ENCODE data around the gene RBFOX1. TPM values are rescaled to one million over a fixed set of nuclear protein-coding genes. Genes with fewer than 3 reads are reported as not detected.

Gene RBFOX1
- total RNA-seq, 1 donor from 2014 or later, result not detected

DNA sequence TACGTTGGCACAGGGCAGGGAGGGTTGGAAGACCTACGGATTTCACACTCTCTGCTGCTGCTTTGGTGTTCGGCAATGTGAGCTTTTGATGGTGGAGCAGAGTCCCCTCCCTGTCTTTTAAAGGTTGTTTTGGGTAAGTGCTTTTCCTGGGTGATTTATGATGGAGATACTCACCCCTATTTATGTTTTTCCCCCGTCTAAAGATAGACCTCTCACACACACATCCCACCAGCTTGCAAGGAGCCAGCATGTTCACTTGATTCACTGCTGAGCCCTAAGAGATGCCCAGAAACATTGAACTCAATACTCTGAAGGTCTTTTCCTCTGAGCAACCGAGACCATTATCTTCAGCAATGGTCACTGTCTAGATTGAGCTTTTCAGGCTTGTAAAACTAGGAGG lies 8.3 kb downstream of the RBFOX1 start:
- DNase-seq (ENCODE audit: low spot score in 2 of 2), result no peak
- intact Hi-C loops (cut with DNase I), result no loop called here
- H3K4me3 ChIP-seq, result no peak overlapping the region
- H3K9me3 ChIP-seq, result no peaks in the 10 kb centered on the region
- H3K4me1 ChIP-seq, result no peaks in the 10 kb centered on the region
- no peaks in the 10 kb centered on the region for H3K27me3 ChIP-seq
- H3K27ac ChIP-seq, result no peak overlapping the region
- TF ChIP-seq, protein P1, sequence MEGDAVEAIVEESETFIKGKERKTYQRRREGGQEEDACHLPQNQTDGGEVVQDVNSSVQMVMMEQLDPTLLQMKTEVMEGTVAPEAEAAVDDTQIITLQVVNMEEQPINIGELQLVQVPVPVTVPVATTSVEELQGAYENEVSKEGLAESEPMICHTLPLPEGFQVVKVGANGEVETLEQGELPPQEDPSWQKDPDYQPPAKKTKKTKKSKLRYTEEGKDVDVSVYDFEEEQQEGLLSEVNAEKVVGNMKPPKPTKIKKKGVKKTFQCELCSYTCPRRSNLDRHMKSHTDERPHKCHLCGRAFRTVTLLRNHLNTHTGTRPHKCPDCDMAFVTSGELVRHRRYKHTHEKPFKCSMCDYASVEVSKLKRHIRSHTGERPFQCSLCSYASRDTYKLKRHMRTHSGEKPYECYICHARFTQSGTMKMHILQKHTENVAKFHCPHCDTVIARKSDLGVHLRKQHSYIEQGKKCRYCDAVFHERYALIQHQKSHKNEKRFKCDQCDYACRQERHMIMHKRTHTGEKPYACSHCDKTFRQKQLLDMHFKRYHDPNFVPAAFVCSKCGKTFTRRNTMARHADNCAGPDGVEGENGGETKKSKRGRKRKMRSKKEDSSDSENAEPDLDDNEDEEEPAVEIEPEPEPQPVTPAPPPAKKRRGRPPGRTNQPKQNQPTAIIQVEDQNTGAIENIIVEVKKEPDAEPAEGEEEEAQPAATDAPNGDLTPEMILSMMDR (IDR thresholded peaks at IDR 0.05), result no peak
- no peaks in the 10 kb centered on the region for H3K36me3 ChIP-seq

DNA sequence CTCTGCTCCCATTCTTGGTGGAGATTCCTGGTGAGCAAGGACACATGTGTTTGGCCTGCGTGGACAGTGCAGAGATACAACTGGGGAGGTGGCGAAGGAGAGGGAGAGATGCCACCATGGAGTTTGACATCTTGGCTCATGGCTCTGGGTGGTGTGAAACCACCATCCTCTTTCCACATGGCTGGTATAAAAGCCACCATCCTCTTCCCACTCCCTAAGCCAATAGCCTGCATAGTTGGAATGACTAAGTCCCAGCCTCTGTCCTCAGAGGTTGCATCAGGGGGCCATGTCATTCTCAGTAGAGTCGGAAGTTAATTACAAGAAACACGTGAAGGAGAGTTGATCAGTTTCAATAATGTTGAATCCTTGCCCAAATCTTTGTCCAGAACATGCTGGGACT lies 10.0 kb downstream of the RBFOX1 start:
- TF ChIP-seq, protein P1 (IDR thresholded peaks at IDR 0.05), result no peak
- intact Hi-C loops (cut with DNase I), result no loop called here
- no peak overlapping the region for H3K4me3 ChIP-seq

DNA sequence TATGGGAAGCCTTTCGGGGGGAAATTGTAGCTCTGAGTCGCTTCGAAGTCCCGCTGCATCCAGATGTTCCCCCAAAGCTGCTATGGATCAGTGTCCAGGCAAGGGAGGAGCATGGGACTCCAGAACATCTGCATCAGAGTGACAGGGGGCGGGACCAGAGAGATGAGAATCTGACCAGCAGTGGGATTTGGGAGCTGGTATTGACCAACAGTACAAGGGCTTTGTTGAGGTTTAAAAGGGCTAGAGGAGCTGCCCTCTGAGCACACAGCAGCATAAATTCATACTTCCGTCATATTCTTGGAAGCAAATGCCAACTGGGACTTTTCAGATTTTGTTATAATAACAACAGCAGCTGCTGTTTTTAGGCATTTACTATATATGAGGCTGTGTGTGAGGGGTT lies 10.6 kb downstream of the RBFOX1 start:
- Histone ChIP-seq H3K27me3 (no peaks in the 10 kb centered on the region), H3K27ac (no peak overlapping the region), H3K4me3 (no peak overlapping the region), H3K4me1 (no peaks in the 10 kb centered on the region), H3K9me3 (no peaks in the 10 kb centered on the region), H3K36me3 (no peaks in the 10 kb centered on the region)
- intact Hi-C loops (cut with DNase I), result no loop called here
- no peak for DNase-seq (ENCODE audit: low spot score in 2 of 2)
- TF ChIP-seq, protein P1 (IDR thresholded peaks at IDR 0.05), result no peak

More for the DNA sequence above, 10.0 kb downstream of the RBFOX1 start:
- no peak overlapping the region for H3K27ac ChIP-seq
- no peaks in the 10 kb centered on the region for H3K9me3 ChIP-seq
- DNase-seq (ENCODE audit: low spot score in 2 of 2), result no peak
- no peaks in the 10 kb centered on the region for H3K27me3 ChIP-seq
- no peaks in the 10 kb centered on the region for H3K4me1 ChIP-seq
- no peaks in the 10 kb centered on the region for H3K36me3 ChIP-seq

DNA sequence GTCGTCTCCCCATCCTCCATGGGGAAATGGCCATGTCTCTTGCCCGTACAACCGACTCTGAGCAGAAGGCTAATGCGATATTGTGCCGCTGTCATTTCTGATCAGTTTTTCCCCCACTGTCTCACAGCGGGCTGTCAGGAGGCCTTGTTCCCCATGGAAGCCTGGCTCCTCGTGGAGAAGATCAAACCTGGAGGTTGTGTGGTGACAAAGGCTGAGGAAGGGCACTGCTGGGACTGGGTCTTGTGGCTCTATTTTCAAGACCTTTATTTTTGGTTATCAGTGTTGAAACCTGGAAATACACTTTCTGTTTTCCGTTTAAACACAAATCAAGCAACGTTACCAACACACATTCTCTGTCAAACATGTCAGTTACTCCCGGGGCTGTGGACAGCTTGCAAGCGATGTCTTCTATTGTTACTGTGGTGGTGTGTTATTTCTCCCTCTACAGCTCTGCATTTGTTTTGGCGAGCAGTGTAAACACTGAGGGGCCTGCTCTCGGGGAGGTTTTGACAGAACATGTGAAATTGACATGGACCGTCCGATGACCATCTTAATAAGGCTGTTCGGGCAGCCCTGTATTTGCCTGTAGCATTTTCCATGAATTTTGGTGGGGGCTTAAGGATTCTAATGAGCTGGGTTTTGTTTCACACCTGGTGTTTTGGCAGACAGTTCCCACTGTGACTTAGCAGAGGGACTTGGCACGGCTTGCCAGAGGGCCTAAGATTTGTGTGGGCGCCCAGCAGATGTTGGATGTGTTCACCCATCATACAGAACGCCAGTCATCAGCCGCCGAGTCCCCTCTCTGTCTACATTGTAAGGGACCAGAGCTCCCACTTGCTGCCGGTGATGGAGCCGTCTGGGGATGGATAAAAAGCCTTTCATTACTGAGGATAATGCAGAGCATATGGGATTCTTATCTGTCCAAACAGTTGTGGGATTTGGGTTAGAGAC lies 12.5 kb downstream of the RBFOX1 start:
- Histone ChIP-seq H3K4me3 (no peak overlapping the region), H3K27me3 (no peaks in the 10 kb centered on the region), H3K9me3 (no peaks in the 10 kb centered on the region), H3K27ac (no peak overlapping the region), H3K4me1 (no peaks in the 10 kb centered on the region), H3K36me3 (no peaks in the 10 kb centered on the region)
- TF ChIP-seq, protein P1 (IDR thresholded peaks at IDR 0.05), result no peak
- no peak for DNase-seq (ENCODE audit: low spot score in 2 of 2)
- intact Hi-C loops (cut with DNase I), result no loop called here

DNA sequence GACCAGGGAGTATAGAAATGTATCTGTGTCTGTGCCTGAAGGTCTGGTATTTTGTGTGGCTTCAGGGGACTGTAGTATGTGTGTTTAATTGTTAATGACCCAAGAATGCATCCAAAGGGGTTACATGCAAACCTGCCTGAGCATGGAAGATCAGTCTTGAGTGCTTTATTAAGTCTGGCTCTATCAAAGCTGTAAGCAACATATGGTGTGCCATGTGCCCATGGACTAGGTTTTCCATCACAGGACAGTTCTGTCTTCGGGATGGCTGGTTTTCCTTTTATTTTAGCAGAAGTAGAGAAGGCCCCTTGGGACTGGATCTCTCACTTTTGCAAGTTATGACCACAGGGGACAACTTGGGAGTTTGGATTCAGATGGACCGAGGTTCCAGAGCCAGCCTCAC lies 18.2 kb downstream of the RBFOX1 start:
- Histone ChIP-seq H3K9me3 (no peaks in the 10 kb centered on the region), H3K36me3 (no peaks in the 10 kb centered on the region), H3K27me3 (no peaks in the 10 kb centered on the region), H3K4me1 (no peaks in the 10 kb centered on the region), H3K4me3 (no peak overlapping the region), H3K27ac (no peak overlapping the region)
- DNase-seq (ENCODE audit: low spot score in 2 of 2), result no peak
- TF ChIP-seq, protein P1 (IDR thresholded peaks at IDR 0.05), result no peak
- intact Hi-C loops (cut with DNase I), result no loop called here
